Smooth muscle cell (in vitro differentiated cells): ENCODE data around the gene PLXNB2. TPM values are rescaled to one million over a fixed set of nuclear protein-coding genes. Genes with fewer than 3 reads are reported as not detected.

Experiments used
- DNase-seq: peaks from one replicate; lab custom pipeline; 2025; ENCODE audit not compliant: unreplicated experiment; lab: John Stamatoyannopoulos, UW
- H2AFZ ChIP-seq: fragments of 200-600 bp; sonication (generic); 2 replicates; pipeline ENCODE4 v1.6.0; 2016; ENCODE audit warnings: antibody characterized with exemption, low read depth, mild to moderate bottlenecking
- H3F3A ChIP-seq: fragments of 200-600 bp; sonication (generic); 2 replicates; pipeline ENCODE4 v1.6.0; 2017; ENCODE audit warnings: antibody characterized with exemption, low read depth
- H3K27ac ChIP-seq: fragments of 200-600 bp; sonication (generic); 2 replicates; pipeline ENCODE4 v1.5.1; 2016; ENCODE audit warnings: low read depth, mild to moderate bottlenecking
- H3K27me3 ChIP-seq: fragments of 200-600 bp; sonication (generic); 2 replicates; pipeline ENCODE4 v1.6.1; 2016; ENCODE audit warnings: low read depth, mild to moderate bottlenecking
- H3K36me3 ChIP-seq: fragments of 200-600 bp; sonication (generic); 2 replicates; pipeline ENCODE4 v1.5.1; 2016; ENCODE audit warnings: low read depth
- H3K4me1 ChIP-seq: fragments of 200-600 bp; sonication (generic); 2 replicates; pipeline ENCODE4 v1.5.1; 2016; ENCODE audit warnings: low read depth
- H3K4me2 ChIP-seq: fragments of 200-600 bp; sonication (generic); 2 replicates; pipeline ENCODE4 v1.6.0; 2016; ENCODE audit warnings: mild to moderate bottlenecking
- H3K4me3 ChIP-seq: fragments of 200-600 bp; sonication (generic); 2 replicates; pipeline ENCODE4 v1.5.1; 2016; ENCODE audit warnings: mild to moderate bottlenecking
- H3K79me2 ChIP-seq: fragments of 200-600 bp; sonication (generic); 2 replicates; pipeline ENCODE4 v1.6.0; 2016; ENCODE audit warnings: low read depth, mild to moderate bottlenecking
- H3K9ac ChIP-seq: fragments of 200-600 bp; sonication (generic); 2 replicates; pipeline ENCODE4 v1.6.0; 2016; ENCODE audit warnings: low read depth
- H3K9me3 ChIP-seq: fragments of 200-600 bp; sonication (generic); replicated peaks from 2 replicates; pipeline ENCODE4 v1.5.1; 2016; ENCODE audit warnings: low read depth
- H4K20me1 ChIP-seq: fragments of 200-600 bp; sonication (generic); 2 replicates; pipeline ENCODE4 v1.6.0; 2016; ENCODE audit warnings: low read depth
- CTCF ChIP-seq: fragments of 200-600 bp; sonication (generic); IDR thresholded peaks from 2 replicates; pipeline ENCODE4 v1.5.1; 2017; ENCODE audit warnings: borderline replicate concordance, mild to moderate bottlenecking, antibody characterized with exemption; ENCODE audit not compliant: insufficient read depth, poor library complexity, severe bottlenecking
- WGBS: methylation state at CpG from one replicate; pipeline ENCODE4 v1.1.7; 2016; ENCODE audit warnings: low lambda C conversion rate; 5-methylcytosine and 5-hydroxymethylcytosine counted together
- polyA plus RNA-seq: library from polyadenylated mRNA; unstranded; fragments of >200 nt; fragmentation: Nextera tagmentation; extraction: Ambion mirVana; gene quantifications from 2 replicates; pipeline ENCODE4 v1.2.1, GENCODE V29; 2016
- total RNA-seq: library from RNA; depleted of rRNA; stranded (reverse); fragments of >200 nt; gene quantifications from 2 replicates; pipeline ENCODE4 v1.2.3, GENCODE V29; 2014

PLXNB2 gene
- total and polyA plus RNA-seq, 2 experiments from 2014 or later = 195 to 210 TPM

- Histone ChIP-seq H3F3A (peaks cover 26% of the 10 kb centered on the region), H3K4me1 (peaks cover 9% of the 10 kb centered on the region), H3K79me2 (no peaks in the 10 kb centered on the region), H3K9ac (no peak overlapping the region), H3K9me3 (no peaks in the 10 kb centered on the region), H2AFZ (no peak overlapping the region), H3K27me3 (no peaks in the 10 kb centered on the region), H3K36me3 (no peaks in the 10 kb centered on the region), H3K27ac (no peak overlapping the region), H4K20me1 (peaks cover 7% of the 10 kb centered on the region), H3K4me2 (no peak overlapping the region), H3K4me3 (no peak overlapping the region)
- TF ChIP-seq CTCF = no peak
- WGBS = 96% methylated on average over 8 of the region's 8 CpGs
- no peak for DNase-seq
These were observed 53.5 kb downstream of the PLXNB2 start for GRCh38 chr22:50253941-50254340.

- Histone ChIP-seq H3K9ac (no peak overlapping the region), H3K79me2 (no peaks in the 10 kb centered on the region), H3K4me1 (peaks cover 9% of the 10 kb centered on the region), H3K9me3 (no peaks in the 10 kb centered on the region), H3K4me2 (no peak overlapping the region), H3K36me3 (no peaks in the 10 kb centered on the region), H2AFZ (no peak overlapping the region), H3K4me3 (no peak overlapping the region), H4K20me1 (peaks cover 7% of the 10 kb centered on the region), H3K27ac (no peak overlapping the region), H3F3A (peaks cover 26% of the 10 kb centered on the region), H3K27me3 (no peaks in the 10 kb centered on the region)
- no peak for DNase-seq
- 92% methylated on average over 22 of the region's 22 CpGs for WGBS
- no peak for TF ChIP-seq CTCF
These were observed 54.2 kb downstream of the PLXNB2 start for GRCh38 chr22:50253046-50253915.

GRCh38 chr22:50252082-50253045 is 55.1 kb downstream of the PLXNB2 start:
- H3K4me1 ChIP-seq = peaks cover 9% of the 10 kb centered on the region
- H3K27ac ChIP-seq = no peak overlapping the region
- DNase-seq = peak; percentile 23
- no peaks in the 10 kb centered on the region for H3K27me3 ChIP-seq
- H3K79me2 ChIP-seq = no peaks in the 10 kb centered on the region
- H3K36me3 ChIP-seq = no peaks in the 10 kb centered on the region
- no peak overlapping the region for H2AFZ ChIP-seq
- 65% methylated on average over 25 of the region's 25 CpGs for WGBS
- H3K9me3 ChIP-seq = no peaks in the 10 kb centered on the region
- no peak overlapping the region for H3K4me3 ChIP-seq
- H3F3A ChIP-seq = peaks cover 26% of the 10 kb centered on the region
- peak; percentile 59 for TF ChIP-seq CTCF
- H3K9ac ChIP-seq = no peak overlapping the region
- H4K20me1 ChIP-seq = peaks cover 7% of the 10 kb centered on the region
- H3K4me2 ChIP-seq = no peak overlapping the region
